Smooth muscle cell (in vitro differentiated cells): ENCODE measurements around the gene SLC30A3. TPM values are rescaled to one million over a fixed set of nuclear protein-coding genes. Genes with fewer than 3 reads are reported as not detected.
"Not testable (repeated sequence)": the region's sequence is repeated elsewhere in the genome, so short reads cannot be mapped to it uniquely, and the experiment has no call there.

Source experiments
- DNase-seq: peaks from one replicate; lab custom pipeline; 2025; ENCODE audit not compliant: unreplicated experiment; lab: John Stamatoyannopoulos, UW
- H2AFZ ChIP-seq: fragments of 200-600 bp; sonication (generic); 2 replicates; pipeline ENCODE4 v1.6.0; 2016; ENCODE audit warnings: antibody characterized with exemption, low read depth, mild to moderate bottlenecking
- H3F3A ChIP-seq: fragments of 200-600 bp; sonication (generic); 2 replicates; pipeline ENCODE4 v1.6.0; 2017; ENCODE audit warnings: antibody characterized with exemption, low read depth
- H3K27ac ChIP-seq: fragments of 200-600 bp; sonication (generic); 2 replicates; pipeline ENCODE4 v1.5.1; 2016; ENCODE audit warnings: low read depth, mild to moderate bottlenecking
- H3K27me3 ChIP-seq: fragments of 200-600 bp; sonication (generic); 2 replicates; pipeline ENCODE4 v1.6.1; 2016; ENCODE audit warnings: low read depth, mild to moderate bottlenecking
- H3K36me3 ChIP-seq: fragments of 200-600 bp; sonication (generic); 2 replicates; pipeline ENCODE4 v1.5.1; 2016; ENCODE audit warnings: low read depth
- H3K4me1 ChIP-seq: fragments of 200-600 bp; sonication (generic); 2 replicates; pipeline ENCODE4 v1.5.1; 2016; ENCODE audit warnings: low read depth
- H3K4me2 ChIP-seq: fragments of 200-600 bp; sonication (generic); 2 replicates; pipeline ENCODE4 v1.6.0; 2016; ENCODE audit warnings: mild to moderate bottlenecking
- H3K4me3 ChIP-seq: fragments of 200-600 bp; sonication (generic); 2 replicates; pipeline ENCODE4 v1.5.1; 2016; ENCODE audit warnings: mild to moderate bottlenecking
- H3K79me2 ChIP-seq: fragments of 200-600 bp; sonication (generic); 2 replicates; pipeline ENCODE4 v1.6.0; 2016; ENCODE audit warnings: low read depth, mild to moderate bottlenecking
- H3K9ac ChIP-seq: fragments of 200-600 bp; sonication (generic); 2 replicates; pipeline ENCODE4 v1.6.0; 2016; ENCODE audit warnings: low read depth
- H3K9me3 ChIP-seq: fragments of 200-600 bp; sonication (generic); replicated peaks from 2 replicates; pipeline ENCODE4 v1.5.1; 2016; ENCODE audit warnings: low read depth
- H4K20me1 ChIP-seq: fragments of 200-600 bp; sonication (generic); 2 replicates; pipeline ENCODE4 v1.6.0; 2016; ENCODE audit warnings: low read depth
- CTCF ChIP-seq: fragments of 200-600 bp; sonication (generic); IDR thresholded peaks from 2 replicates; pipeline ENCODE4 v1.5.1; 2017; ENCODE audit warnings: borderline replicate concordance, mild to moderate bottlenecking, antibody characterized with exemption; ENCODE audit not compliant: insufficient read depth, poor library complexity, severe bottlenecking
- WGBS: methylation state at CpG from one replicate; pipeline ENCODE4 v1.1.7; 2016; ENCODE audit warnings: low lambda C conversion rate; 5-methylcytosine and 5-hydroxymethylcytosine counted together
- polyA plus RNA-seq: library from polyadenylated mRNA; unstranded; fragments of >200 nt; fragmentation: Nextera tagmentation; extraction: Ambion mirVana; gene quantifications from 2 replicates; pipeline ENCODE4 v1.2.1, GENCODE V29; 2016
- total RNA-seq: library from RNA; depleted of rRNA; stranded (reverse); fragments of >200 nt; gene quantifications from 2 replicates; pipeline ENCODE4 v1.2.3, GENCODE V29; 2014

The SLC30A3 gene
- total and polyA plus RNA-seq, 2 experiments from 2014 or later = 0.17 TPM; not detected in 1

GRCh38 chr2:27271631-27272340 is 8.9 kb upstream of the SLC30A3 start:
- Histone ChIP-seq H3K9me3 (no peaks in the 10 kb centered on the region), H3K27ac (no peak overlapping the region), H3K36me3 (no peaks in the 10 kb centered on the region), H3K4me3 (no peak overlapping the region), H3K4me2 (no peak overlapping the region), H3F3A (no peaks in the 10 kb centered on the region), H3K9ac (no peak overlapping the region), H2AFZ (no peak overlapping the region), H4K20me1 (no peaks in the 10 kb centered on the region), H3K79me2 (no peaks in the 10 kb centered on the region), H3K4me1 (no peaks in the 10 kb centered on the region), H3K27me3 (peaks cover 34% of the 10 kb centered on the region)
- no peak for TF ChIP-seq CTCF
- 54% methylated on average over 11 of the region's 11 CpGs for WGBS
- DNase-seq = no peak

DNA sequence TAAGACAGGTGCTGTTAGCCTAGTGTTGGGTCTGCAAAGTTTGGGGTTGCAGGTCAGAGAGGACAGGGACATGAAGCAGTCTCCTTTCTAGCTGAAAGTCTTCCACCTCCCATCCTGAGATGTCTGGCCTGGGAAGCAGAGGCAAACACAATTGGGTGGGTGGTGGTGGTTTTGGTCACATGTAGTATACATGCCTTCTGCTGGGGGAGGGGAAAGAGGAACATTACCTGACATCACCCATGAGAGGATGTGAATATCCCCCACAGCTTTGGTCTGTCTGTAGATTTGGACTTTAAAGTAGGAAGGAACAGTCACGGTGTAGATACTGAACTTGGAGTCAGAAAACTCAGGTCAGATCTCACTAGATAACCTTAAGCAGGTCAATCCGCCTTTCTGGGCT is 7.8 kb upstream of the SLC30A3 start:
- 83% methylated on average over 2 of the region's 2 CpGs for WGBS
- H3K4me1 ChIP-seq = no peaks in the 10 kb centered on the region
- H3K4me2 ChIP-seq = no peak overlapping the region

GRCh38 chr2:27270131-27270530 is 7.3 kb upstream of the SLC30A3 start:
- H3K9ac ChIP-seq = no peak overlapping the region
- H2AFZ ChIP-seq = no peak overlapping the region
- H3K4me2 ChIP-seq = no peak overlapping the region
- no peaks in the 10 kb centered on the region for H3K9me3 ChIP-seq
- DNase-seq = no peak
- H3F3A ChIP-seq = no peaks in the 10 kb centered on the region
- no peaks in the 10 kb centered on the region for H3K36me3 ChIP-seq
- no peak for TF ChIP-seq CTCF
- H3K27me3 ChIP-seq = peaks cover 50% of the 10 kb centered on the region
- no peak overlapping the region for H3K4me3 ChIP-seq
- WGBS = 81% methylated on average over 3 of the region's 3 CpGs
- no peaks in the 10 kb centered on the region for H4K20me1 ChIP-seq
- H3K79me2 ChIP-seq = no peaks in the 10 kb centered on the region
- no peaks in the 10 kb centered on the region for H3K4me1 ChIP-seq
- H3K27ac ChIP-seq = no peak overlapping the region

More for the DNA sequence above, 7.8 kb upstream of the SLC30A3 start:
- Histone ChIP-seq H3K9ac (no peak overlapping the region), H2AFZ (no peak overlapping the region), H3K27me3 (peaks cover 45% of the 10 kb centered on the region), H3F3A (no peaks in the 10 kb centered on the region), H3K79me2 (no peaks in the 10 kb centered on the region), H3K4me3 (no peak overlapping the region), H3K9me3 (no peaks in the 10 kb centered on the region), H4K20me1 (no peaks in the 10 kb centered on the region), H3K27ac (no peak overlapping the region), H3K36me3 (no peaks in the 10 kb centered on the region)
- no peak for TF ChIP-seq CTCF
- DNase-seq = no peak

GRCh38 chr2:27268296-27268695 is 5.4 kb upstream of the SLC30A3 start:
- not testable (repeated sequence) for H4K20me1 ChIP-seq, DNase-seq, H3K4me3 ChIP-seq, H3K27ac ChIP-seq, H3K79me2 ChIP-seq, H3K9me3 ChIP-seq, H3F3A ChIP-seq, H3K4me2 ChIP-seq, H2AFZ ChIP-seq, H3K4me1 ChIP-seq, H3K36me3 ChIP-seq, H3K9ac ChIP-seq
- peaks cover 64% of the 10 kb centered on the region for H3K27me3 ChIP-seq
- 97% methylated on average over 13 of the region's 13 CpGs for WGBS
